NCI-H2029 (cell line): ENCODE results near the gene HNF1A.

Experiments used
- DNase-seq: peaks from one replicate; lab custom pipeline; 2025; lab: John Stamatoyannopoulos, UW

HNF1A gene

DNA sequence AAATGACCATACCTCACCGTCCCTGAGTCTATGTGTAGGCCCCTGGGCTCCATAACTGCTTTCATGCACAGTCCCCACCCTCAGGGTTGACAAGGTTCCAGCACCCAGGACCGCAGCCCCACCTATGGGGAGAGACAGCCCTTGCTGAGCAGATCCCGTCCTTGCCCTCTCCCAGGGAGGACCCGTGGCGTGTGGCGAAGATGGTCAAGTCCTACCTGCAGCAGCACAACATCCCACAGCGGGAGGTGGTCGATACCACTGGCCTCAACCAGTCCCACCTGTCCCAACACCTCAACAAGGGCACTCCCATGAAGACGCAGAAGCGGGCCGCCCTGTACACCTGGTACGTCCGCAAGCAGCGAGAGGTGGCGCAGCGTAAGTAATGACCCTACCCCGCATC lies 10.3 kb downstream of the HNF1A start:
- DNase-seq, result no peak

DNA sequence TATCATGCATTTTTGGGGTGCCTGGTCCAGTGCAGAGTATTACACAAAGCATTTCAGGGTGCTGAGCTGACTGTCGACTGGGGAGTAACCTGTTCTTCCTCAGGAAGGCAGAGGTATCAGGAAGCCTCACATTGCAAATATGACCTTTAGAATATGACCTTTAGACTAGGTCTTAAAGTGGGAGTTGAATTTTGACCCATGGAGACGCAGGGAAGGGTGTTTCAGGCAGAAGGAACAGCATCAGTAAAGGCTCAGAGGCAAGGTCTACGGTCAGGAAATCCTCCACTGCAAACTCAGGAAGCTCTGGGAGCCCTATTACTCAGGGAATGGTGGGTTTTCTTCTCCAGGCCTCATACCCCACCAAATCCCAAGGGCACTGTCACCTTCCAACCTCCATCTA lies 11.3 kb downstream of the HNF1A start:
- DNase-seq, result no peak

DNA sequence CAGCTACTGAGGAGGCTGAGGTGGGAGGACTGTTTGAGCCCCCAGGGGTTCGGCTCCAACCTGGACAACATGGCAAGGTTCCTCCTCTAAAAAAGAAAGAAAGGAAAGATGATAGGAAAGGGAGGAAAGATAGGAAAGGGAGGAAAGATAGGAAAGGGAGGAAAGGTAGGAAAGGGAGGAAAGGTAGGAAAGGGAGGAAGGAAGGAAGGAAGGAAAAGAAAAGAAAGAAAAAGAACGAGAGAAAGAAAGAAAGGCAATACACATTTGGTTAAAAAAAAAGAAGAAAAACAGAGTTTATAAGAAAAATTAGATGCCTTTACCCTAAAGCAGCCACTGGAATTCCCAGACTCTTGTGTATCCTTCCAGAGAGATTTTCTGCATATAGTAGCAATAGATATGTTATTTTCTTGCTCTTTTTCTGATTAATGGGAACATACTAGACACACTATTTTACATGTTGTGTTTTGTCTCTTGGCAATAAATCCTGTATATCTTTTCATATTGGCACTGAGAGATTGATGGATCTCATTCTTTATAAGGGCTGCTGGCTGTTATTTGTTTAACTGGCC lies 12.2 kb downstream of the HNF1A start:
- DNase-seq, result no peak

DNA sequence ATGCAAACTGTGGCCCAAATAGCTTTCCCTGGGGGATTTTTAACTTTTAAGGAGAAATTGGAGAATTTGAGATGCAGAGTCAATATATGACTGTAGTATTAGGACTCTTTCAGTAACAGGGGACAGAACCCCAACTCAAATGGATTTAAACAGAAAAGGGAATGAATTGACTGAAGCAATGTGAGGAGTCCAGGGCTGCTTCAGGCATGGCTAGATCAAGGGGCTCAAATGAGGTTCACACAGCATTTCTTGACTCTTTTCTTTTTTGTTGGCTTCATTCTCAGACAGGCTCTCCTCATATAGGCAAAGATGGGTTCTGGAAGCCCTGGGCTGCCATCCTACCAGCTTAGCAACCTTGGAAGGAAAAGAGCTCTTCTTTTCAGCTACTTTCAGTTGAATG lies 13.6 kb downstream of the HNF1A start:
- DNase-seq, result no peak

DNA sequence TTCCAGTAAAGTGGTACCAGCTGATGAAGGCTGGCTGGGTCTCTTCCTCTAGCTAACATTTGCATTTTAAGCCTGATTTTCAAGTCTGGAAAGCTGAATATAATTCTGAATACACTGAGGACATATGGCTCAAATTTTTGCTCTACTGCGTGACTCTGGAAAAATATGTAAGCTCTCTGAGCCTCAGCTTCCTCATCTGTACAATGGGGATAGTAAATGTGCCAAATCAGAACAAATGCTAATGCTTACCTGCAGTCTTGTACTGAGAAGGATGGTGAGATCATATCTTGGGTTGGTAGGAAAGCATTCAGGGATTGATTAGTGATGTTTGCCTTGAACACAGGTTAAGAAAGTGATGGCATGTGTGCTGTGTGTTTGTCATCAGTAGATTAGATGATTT lies 14.6 kb downstream of the HNF1A start:
- no peak for DNase-seq

DNA sequence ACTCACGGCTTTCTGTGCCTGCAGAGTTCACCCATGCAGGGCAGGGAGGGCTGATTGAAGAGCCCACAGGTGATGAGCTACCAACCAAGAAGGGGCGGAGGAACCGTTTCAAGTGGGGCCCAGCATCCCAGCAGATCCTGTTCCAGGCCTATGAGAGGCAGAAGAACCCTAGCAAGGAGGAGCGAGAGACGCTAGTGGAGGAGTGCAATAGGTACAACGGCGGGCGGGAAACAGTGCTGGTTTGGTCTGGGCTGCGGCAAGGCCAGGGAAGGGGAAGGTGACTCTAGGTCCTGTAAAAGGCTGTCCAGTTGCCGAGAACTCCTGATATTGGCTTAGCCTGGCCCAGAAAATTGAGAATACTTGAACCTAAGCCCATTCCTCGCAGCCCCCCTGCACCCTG lies 15.2 kb downstream of the HNF1A start:
- DNase-seq, result no peak

DNA sequence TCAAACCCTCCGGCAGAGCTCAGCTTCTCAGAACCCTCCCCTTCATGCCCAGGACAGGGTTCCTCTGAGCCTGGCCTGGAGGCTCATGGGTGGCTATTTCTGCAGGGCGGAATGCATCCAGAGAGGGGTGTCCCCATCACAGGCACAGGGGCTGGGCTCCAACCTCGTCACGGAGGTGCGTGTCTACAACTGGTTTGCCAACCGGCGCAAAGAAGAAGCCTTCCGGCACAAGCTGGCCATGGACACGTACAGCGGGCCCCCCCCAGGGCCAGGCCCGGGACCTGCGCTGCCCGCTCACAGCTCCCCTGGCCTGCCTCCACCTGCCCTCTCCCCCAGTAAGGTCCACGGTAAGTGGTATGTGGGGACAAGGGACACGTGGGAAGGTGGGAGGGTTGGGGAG lies 15.7 kb downstream of the HNF1A start:
- DNase-seq, result no peak

DNA sequence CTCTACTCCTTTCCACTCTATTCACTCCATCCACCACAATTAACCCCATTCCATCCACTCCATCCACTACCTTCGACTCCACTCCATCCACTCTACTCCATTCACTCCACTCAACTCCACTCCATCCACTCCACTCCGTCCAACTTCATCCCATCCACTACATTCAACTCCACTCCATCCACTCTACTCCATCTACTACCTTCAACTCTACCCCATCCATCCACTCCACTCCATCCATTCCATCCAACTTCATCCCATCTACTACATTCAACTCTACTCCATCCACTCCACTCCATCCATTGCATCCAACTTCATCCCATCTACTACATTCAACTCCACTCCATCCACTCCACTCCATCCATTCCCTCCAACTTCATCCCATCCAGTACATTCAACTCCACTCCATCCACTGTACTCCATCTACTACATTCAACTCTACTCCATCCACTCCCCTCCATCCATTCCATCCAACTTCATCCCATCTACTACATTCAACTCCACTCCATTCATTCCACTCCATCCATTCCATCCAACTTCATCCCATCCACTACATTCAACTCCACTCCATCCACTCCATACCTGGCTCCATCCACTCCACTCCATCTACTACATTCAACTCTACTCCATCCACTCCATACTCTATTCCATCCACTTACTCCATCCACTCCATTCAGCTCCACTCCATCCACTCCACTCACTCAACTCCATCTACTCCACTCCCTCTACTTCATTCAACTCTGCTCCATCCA lies 16.4 kb downstream of the HNF1A start:
- no peak for DNase-seq

DNA sequence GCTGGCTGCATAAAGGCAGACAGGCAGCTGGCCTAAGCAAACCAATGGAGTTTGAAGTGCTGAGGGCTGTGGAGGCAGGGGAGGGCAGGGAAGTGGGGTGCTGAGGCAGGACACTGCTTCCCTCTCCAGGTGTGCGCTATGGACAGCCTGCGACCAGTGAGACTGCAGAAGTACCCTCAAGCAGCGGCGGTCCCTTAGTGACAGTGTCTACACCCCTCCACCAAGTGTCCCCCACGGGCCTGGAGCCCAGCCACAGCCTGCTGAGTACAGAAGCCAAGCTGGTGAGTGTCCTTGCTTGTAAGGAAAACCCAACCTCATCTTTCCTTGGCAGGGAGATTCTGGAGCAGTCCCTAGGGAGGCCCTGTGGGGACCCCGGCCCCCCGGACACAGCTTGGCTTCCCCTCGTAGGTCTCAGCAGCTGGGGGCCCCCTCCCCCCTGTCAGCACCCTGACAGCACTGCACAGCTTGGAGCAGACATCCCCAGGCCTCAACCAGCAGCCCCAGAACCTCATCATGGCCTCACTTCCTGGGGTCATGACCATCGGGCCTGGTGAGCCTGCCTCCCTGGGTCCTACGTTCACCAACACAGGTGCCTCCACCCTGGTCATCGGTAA lies 17.9 kb downstream of the HNF1A start:
- no peak for DNase-seq

DNA sequence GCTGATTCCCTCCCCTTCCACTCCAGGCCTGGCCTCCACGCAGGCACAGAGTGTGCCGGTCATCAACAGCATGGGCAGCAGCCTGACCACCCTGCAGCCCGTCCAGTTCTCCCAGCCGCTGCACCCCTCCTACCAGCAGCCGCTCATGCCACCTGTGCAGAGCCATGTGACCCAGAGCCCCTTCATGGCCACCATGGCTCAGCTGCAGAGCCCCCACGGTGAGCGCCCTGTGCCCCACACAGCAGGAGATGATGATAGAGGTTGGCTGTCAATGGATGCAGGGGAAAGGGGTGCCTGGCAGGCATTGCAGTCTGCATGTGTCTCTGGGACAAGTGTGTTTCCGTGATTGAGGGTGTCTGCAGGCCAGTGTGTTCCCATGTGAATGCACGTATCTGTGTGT lies 19.1 kb downstream of the HNF1A start:
- DNase-seq, result no peak

DNA sequence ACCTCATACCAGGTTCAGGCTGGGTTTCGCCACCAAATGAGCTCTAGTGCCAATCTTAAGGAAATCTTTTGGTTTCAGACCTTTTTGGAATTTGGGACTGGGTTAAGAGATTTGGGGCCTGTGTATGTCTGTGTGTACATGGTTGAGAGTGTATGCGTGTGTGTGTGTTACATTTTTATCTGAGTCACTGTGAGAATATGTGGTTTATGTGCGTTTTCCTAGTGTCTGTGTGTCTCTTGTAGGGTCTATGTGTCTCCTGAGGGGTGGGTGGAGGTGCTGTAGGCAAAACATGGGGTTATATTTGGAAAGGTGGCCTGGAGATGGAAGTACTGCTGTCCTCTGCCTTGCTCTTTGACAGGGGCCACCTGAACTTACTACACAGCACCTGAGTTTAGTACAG lies 20.1 kb downstream of the HNF1A start:
- DNase-seq, result no peak

DNA sequence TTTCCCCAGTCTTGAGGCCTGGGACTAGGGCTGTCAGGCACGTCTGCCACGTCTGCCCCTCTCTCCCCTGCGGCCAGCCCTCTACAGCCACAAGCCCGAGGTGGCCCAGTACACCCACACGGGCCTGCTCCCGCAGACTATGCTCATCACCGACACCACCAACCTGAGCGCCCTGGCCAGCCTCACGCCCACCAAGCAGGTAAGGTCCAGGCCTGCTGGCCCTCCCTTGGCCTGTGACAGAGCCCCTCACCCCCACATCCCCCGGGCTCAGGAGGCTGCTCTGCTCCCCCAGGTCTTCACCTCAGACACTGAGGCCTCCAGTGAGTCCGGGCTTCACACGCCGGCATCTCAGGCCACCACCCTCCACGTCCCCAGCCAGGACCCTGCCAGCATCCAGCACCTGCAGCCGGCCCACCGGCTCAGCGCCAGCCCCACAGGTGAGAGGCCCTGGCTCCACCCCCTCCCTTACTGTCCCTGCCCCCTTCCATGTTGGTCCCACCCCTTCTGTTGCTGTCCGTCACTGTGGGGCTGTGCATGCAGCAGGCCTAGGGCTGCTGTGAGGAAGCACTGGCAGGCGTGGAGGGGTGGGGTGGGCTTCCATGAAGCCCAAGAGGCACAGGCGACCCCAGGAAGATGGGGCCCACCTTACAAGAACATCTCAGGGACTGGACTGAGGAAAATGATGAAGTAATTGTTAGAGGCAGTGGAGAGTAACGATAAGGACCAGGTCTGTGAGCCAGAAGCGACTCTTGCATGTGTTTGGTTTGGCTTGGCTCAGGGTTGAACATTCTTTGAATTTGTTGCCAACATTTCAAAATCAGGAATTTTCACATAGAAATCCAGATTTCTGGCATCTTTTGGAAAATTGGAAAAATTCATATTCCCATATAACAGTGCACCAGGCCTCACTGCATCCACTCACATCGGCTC lies 21.1 kb downstream of the HNF1A start:
- DNase-seq, result no peak

DNA sequence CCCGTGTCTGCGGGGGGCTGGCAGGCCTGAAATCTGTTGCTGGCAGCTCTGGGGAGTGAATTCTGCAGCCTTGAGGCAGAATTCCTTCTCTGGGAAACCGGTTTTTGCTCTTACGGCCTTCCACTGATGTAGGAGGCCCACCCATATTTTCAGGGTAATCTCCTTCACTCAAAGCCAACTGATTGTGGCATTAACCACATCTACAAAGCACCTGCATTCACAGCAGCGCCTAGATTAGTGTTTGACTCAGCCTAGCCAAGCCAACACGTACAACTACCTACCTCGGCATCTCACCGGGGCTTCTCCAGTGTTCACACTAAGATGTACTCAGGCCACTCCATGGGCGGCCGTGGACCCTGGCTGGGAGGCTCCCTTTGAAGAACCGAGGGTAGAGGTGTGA lies 22.2 kb downstream of the HNF1A start:
- DNase-seq, result no peak

DNA sequence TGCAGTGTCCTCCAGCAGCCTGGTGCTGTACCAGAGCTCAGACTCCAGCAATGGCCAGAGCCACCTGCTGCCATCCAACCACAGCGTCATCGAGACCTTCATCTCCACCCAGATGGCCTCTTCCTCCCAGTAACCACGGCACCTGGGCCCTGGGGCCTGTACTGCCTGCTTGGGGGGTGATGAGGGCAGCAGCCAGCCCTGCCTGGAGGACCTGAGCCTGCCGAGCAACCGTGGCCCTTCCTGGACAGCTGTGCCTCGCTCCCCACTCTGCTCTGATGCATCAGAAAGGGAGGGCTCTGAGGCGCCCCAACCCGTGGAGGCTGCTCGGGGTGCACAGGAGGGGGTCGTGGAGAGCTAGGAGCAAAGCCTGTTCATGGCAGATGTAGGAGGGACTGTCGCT lies 22.7 kb downstream of the HNF1A start:
- DNase-seq, result no peak

DNA sequence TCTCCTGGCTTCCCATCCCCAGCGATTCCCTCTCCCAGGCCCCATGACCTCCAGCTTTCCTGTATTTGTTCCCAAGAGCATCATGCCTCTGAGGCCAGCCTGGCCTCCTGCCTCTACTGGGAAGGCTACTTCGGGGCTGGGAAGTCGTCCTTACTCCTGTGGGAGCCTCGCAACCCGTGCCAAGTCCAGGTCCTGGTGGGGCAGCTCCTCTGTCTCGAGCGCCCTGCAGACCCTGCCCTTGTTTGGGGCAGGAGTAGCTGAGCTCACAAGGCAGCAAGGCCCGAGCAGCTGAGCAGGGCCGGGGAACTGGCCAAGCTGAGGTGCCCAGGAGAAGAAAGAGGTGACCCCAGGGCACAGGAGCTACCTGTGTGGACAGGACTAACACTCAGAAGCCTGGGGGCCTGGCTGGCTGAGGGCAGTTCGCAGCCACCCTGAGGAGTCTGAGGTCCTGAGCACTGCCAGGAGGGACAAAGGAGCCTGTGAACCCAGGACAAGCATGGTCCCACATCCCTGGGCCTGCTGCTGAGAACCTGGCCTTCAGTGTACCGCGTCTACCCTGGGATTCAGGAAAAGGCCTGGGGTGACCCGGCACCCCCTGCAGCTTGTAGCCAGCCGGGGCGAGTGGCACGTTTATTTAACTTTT lies 23.6 kb downstream of the HNF1A start:
- DNase-seq, result no peak

DNA sequence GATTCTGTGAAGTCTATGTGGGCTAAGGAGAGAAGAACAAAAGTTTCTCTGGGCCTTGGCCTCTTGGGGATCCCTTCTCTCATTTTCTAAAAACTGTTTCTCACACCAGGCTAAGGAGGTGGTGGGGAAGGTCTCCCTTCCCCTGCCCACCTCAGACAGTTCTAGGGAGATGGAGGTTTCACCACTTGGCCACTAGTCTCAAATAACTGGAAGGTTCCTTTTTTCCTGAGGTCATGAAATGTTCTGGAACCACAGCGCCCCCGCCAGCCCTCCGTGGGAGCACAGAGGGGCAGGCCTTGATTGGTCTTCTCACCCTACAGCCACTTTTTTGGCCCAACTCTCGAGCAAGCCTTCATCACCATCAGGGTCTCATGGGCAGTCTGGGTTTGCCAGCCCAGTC lies 25.3 kb downstream of the HNF1A start:
- no peak for DNase-seq

DNA sequence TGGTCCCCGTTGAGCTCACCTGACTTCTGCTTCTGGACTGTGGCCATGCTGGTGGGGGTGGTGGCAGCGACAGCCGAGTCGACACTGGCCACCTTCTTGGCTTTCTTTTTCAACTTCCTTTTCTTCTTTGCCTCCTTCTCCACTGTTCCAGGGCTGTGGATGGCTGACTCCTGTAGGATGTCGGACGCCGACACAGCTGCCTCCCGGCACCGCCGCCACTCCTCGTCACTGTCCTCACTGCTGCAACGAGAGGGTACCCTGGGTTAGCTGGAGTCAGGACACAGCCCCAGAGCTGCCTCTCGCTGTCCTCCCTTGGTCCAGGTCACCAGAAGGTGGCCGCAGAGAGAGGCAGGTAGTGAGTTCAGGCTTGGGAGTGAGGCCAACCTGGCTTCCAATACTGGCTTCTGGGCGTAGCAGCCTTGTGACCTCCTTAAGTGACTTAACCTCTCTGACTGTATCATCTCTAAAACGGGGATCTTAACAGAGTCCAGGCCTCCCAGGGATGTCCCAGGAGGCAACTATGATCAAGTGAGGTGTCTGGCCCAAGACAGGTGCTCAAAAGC lies 26.0 kb downstream of the HNF1A start:
- no peak for DNase-seq

DNA sequence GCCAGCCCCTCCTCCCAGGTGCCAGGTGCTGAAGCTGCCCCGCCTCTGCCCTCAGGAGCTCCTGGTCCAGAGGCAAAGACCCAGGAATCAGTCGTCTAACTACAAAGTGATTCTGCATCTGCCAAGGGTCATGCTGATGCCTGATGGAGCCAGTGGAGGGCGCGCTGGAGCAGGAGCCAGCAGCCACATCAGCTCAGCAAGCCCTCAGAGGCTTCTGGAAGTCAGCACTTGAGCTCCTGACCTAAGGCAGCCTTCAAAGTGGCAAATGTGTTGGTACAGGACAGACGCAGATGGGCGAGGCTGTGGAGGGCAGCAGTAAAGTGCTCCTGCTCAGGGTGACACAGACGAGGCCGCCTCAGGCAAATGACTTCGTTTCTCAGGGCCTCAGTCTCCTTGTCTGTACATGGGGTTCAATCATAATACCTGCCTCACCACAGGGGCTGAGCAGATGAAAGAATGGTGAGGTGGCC lies 27.0 kb downstream of the HNF1A start:
- DNase-seq, result peak; percentile 20

DNA sequence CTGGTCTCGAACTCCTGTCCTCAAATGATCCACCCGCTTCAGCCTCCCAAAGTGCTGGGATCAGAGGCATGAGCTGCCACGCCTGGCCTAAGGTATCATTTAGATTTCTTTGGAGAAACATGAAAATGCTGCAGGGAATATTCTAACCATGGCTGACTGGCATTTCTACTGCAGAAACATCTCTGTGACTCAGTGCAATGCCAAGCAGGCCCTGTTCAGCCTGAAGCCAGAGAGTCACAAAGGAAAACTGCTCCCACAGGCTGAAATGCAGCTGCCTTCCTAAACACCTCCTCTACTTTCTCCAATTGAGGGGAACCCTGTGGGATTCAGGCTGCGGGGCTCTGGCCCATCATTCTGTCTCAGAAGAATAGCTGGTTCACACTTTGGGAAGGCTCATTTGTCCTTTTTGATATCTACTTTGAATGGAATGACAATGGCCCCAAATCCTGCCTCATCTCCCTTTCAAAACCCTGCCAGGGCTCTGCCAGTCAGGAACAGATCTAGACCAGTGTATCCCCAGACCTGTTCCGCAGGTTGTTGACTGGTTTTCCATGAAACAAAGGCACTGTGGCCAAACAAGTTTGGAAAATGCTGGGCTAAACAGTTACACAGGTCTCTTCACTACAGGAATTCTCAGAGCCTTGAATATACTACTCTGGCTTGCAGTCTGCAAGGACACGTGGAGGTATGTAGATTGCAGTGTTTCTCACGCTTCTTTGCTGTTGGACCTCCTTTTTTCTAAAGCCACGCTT lies 30.2 kb downstream of the HNF1A start:
- DNase-seq, result no peak

DNA sequence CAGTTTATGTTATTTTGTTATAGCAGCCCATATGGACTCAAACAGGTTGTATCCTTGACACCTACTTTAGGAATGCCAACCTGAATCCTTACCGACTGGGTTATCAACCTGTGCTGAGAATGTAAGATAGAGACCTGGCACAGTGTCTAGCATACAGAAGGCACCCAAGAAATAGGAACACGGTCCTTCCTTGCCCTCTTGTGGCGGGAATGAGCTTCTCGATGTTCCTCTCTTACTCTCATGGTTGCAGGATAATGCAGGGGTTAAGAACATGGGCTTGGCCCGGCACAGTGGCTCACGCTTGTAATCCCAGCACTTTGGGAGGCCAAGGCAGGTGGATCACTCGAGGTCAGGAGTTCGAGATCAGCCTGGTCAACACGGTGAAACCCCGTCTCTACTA lies 31.4 kb downstream of the HNF1A start:
- no peak for DNase-seq

DNA sequence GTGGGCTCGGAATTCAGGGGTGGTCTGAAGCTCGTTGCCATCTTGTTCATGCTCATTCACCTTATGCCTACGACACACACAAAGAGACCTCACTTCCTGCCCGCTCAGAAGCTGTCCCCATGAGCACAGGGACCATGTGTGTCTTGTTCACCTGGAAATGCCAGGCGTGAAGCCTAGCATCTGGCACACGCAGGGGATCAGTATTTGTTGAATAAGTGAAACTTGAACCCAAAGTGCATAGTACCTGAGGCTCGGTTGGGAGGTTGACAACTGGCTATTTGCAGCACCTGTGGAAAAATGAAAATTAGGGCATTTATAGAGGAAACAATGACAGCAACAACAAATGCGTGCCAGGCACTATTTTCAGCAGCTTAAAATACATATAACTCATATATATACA lies 32.5 kb downstream of the HNF1A start:
- no peak for DNase-seq
